Measurements from ENCODE around the gene PRKG1.
"Not testable (repeated sequence)": the region's sequence is repeated elsewhere in the genome, so short reads cannot be mapped to it uniquely, and the experiment has no call there.

PRKG1 gene

GRCh38 chr10:51203359-51203758 lies 129.1 kb downstream of the PRKG1 start:
- no peak overlapping the region for H3K4me3 ChIP-seq (ENCODE audit: low read length)
- peak overlapping the region; percentile 35; the same call in 1 of the 2 replicates for H3K9ac ChIP-seq (ENCODE audit: low read depth, low read length)
- peak overlapping the region; percentile 36; the same call in 1 of the 2 replicates for H3K27ac ChIP-seq (ENCODE audit: low read depth, low read length)
- H3K36me3 ChIP-seq (ENCODE audit: insufficient read depth, low read length) = no peaks in the 10 kb centered on the region
- peaks cover 18% of the 10 kb centered on the region for H3K4me1 ChIP-seq (ENCODE audit: insufficient read depth, low read length)
- no peaks in the 10 kb centered on the region for H3K27me3 ChIP-seq (ENCODE audit: insufficient read depth, low read length)
- no peaks in the 10 kb centered on the region for H3K9me3 ChIP-seq (ENCODE audit: insufficient read depth, low read depth, low read length)
- 79% methylated on average over 2 of the region's 2 CpGs for WGBS

- Histone ChIP-seq H3K36me3 (ENCODE audit: insufficient read depth, low read length) (no peaks in the 10 kb centered on the region), H3K4me3 (ENCODE audit: low read length) (no peak overlapping the region), H3K27me3 (ENCODE audit: insufficient read depth, low read length) (no peaks in the 10 kb centered on the region), H3K9ac (ENCODE audit: low read depth, low read length) (no peak overlapping the region), H3K4me1 (ENCODE audit: insufficient read depth, low read length) (peaks cover 18% of the 10 kb centered on the region), H3K27ac (ENCODE audit: low read depth, low read length) (no peak overlapping the region; the same call in 1 of the 2 replicates), H3K9me3 (ENCODE audit: insufficient read depth, low read depth, low read length) (no peaks in the 10 kb centered on the region)
- 79% methylated on average over 1 of the region's 2 CpGs for WGBS
Measured at GRCh38 chr10:51204066-51204465, 129.8 kb downstream of the PRKG1 start.

GRCh38 chr10:51204701-51205100 lies 130.4 kb downstream of the PRKG1 start:
- no peaks in the 10 kb centered on the region for H3K9me3 ChIP-seq (ENCODE audit: insufficient read depth, low read depth, low read length)
- no peak overlapping the region for H3K4me3 ChIP-seq (ENCODE audit: low read length)
- H3K9ac ChIP-seq (ENCODE audit: low read depth, low read length) = no peak overlapping the region
- H3K36me3 ChIP-seq (ENCODE audit: insufficient read depth, low read length) = no peaks in the 10 kb centered on the region
- H3K4me1 ChIP-seq (ENCODE audit: insufficient read depth, low read length) = peaks cover 18% of the 10 kb centered on the region
- H3K27me3 ChIP-seq (ENCODE audit: insufficient read depth, low read length) = no peaks in the 10 kb centered on the region
- H3K27ac ChIP-seq (ENCODE audit: low read depth, low read length) = no peak overlapping the region

GRCh38 chr10:51206500-51206899 lies 132.2 kb downstream of the PRKG1 start:
- H3K27me3 ChIP-seq (ENCODE audit: insufficient read depth, low read length) = no peaks in the 10 kb centered on the region
- no peak overlapping the region for H3K4me3 ChIP-seq (ENCODE audit: low read length)
- H3K27ac ChIP-seq (ENCODE audit: low read depth, low read length) = no peak overlapping the region
- no peaks in the 10 kb centered on the region for H3K9me3 ChIP-seq (ENCODE audit: insufficient read depth, low read depth, low read length)
- H3K9ac ChIP-seq (ENCODE audit: low read depth, low read length) = no peak overlapping the region
- WGBS = no CpG with 5 or more reads among the region's 1 CpG
- H3K4me1 ChIP-seq (ENCODE audit: insufficient read depth, low read length) = peaks cover 18% of the 10 kb centered on the region
- H3K36me3 ChIP-seq (ENCODE audit: insufficient read depth, low read length) = no peaks in the 10 kb centered on the region

GRCh38 chr10:51212937-51213336 lies 138.7 kb downstream of the PRKG1 start:
- not testable (repeated sequence) for H3K36me3 ChIP-seq (ENCODE audit: insufficient read depth, low read length); H3K4me3 ChIP-seq (ENCODE audit: low read length); H3K9me3 ChIP-seq (ENCODE audit: insufficient read depth, low read depth, low read length); H3K9ac ChIP-seq (ENCODE audit: low read depth, low read length); H3K27me3 ChIP-seq (ENCODE audit: insufficient read depth, low read length); H3K27ac ChIP-seq (ENCODE audit: low read depth, low read length)
- 95% methylated on average over 3 of the region's 5 CpGs for WGBS
- H3K4me1 ChIP-seq (ENCODE audit: insufficient read depth, low read length) = peaks cover 12% of the 10 kb centered on the region

- no peaks in the 10 kb centered on the region for H3K27me3 ChIP-seq (ENCODE audit: insufficient read depth, low read length)
- H3K27ac ChIP-seq (ENCODE audit: low read depth, low read length) = no peak overlapping the region
- H3K9me3 ChIP-seq (ENCODE audit: insufficient read depth, low read depth, low read length) = no peaks in the 10 kb centered on the region
- no peaks in the 10 kb centered on the region for H3K36me3 ChIP-seq (ENCODE audit: insufficient read depth, low read length)
- no peak overlapping the region for H3K9ac ChIP-seq (ENCODE audit: low read depth, low read length)
- 87% methylated on average over 10 of the region's 11 CpGs for WGBS
- peaks cover 14% of the 10 kb centered on the region for H3K4me1 ChIP-seq (ENCODE audit: insufficient read depth, low read length)
- H3K4me3 ChIP-seq (ENCODE audit: low read length) = no peak overlapping the region
Measured at GRCh38 chr10:51214207-51215196, 140.2 kb downstream of the PRKG1 start.

GRCh38 chr10:51215951-51216834 lies 141.9 kb downstream of the PRKG1 start:
- no peak overlapping the region for H3K4me3 ChIP-seq (ENCODE audit: low read length)
- 100% methylated on average over 2 of the region's 3 CpGs for WGBS

GRCh38 chr10:51217505-51217904 lies 143.2 kb downstream of the PRKG1 start:
- no peaks in the 10 kb centered on the region for H3K27me3 ChIP-seq (ENCODE audit: insufficient read depth, low read length)
- no peak overlapping the region for H3K9ac ChIP-seq (ENCODE audit: low read depth, low read length)
- no peak overlapping the region for H3K4me3 ChIP-seq (ENCODE audit: low read length)
- H3K27ac ChIP-seq (ENCODE audit: low read depth, low read length) = no peak overlapping the region
- H3K4me1 ChIP-seq (ENCODE audit: insufficient read depth, low read length) = peaks cover 14% of the 10 kb centered on the region
- H3K36me3 ChIP-seq (ENCODE audit: insufficient read depth, low read length) = no peaks in the 10 kb centered on the region
- no peaks in the 10 kb centered on the region for H3K9me3 ChIP-seq (ENCODE audit: insufficient read depth, low read depth, low read length)
- WGBS = no CpG with 5 or more reads among the region's 1 CpG

More at GRCh38 chr10:51215951-51216834, 141.9 kb downstream of the PRKG1 start:
- Histone ChIP-seq H3K27ac (ENCODE audit: low read depth, low read length) (no peak overlapping the region), H3K36me3 (ENCODE audit: insufficient read depth, low read length) (no peaks in the 10 kb centered on the region), H3K4me1 (ENCODE audit: insufficient read depth, low read length) (peaks cover 14% of the 10 kb centered on the region), H3K9ac (ENCODE audit: low read depth, low read length) (no peak overlapping the region), H3K27me3 (ENCODE audit: insufficient read depth, low read length) (no peaks in the 10 kb centered on the region), H3K9me3 (ENCODE audit: insufficient read depth, low read depth, low read length) (no peaks in the 10 kb centered on the region)

- no peaks in the 10 kb centered on the region for H3K4me1 ChIP-seq (ENCODE audit: insufficient read depth, low read length)
- no peak overlapping the region for H3K27ac ChIP-seq (ENCODE audit: low read depth, low read length)
- H3K4me3 ChIP-seq (ENCODE audit: low read length) = no peak overlapping the region
- H3K9ac ChIP-seq (ENCODE audit: low read depth, low read length) = no peak overlapping the region
- WGBS = 100% methylated on average over 5 of the region's 5 CpGs
- no peaks in the 10 kb centered on the region for H3K9me3 ChIP-seq (ENCODE audit: insufficient read depth, low read depth, low read length)
- no peaks in the 10 kb centered on the region for H3K36me3 ChIP-seq (ENCODE audit: insufficient read depth, low read length)
- no peaks in the 10 kb centered on the region for H3K27me3 ChIP-seq (ENCODE audit: insufficient read depth, low read length)
Measured at GRCh38 chr10:51224671-51225161, 150.4 kb downstream of the PRKG1 start.

GRCh38 chr10:51227897-51228713 lies 153.8 kb downstream of the PRKG1 start:
- no peak overlapping the region for H3K4me3 ChIP-seq (ENCODE audit: low read length)
- WGBS = 95% methylated on average over 4 of the region's 4 CpGs

More at GRCh38 chr10:51227897-51228713, 153.8 kb downstream of the PRKG1 start:
- H3K4me1 ChIP-seq (ENCODE audit: insufficient read depth, low read length) = peaks cover 6% of the 10 kb centered on the region
- H3K36me3 ChIP-seq (ENCODE audit: insufficient read depth, low read length) = no peaks in the 10 kb centered on the region
- H3K27me3 ChIP-seq (ENCODE audit: insufficient read depth, low read length) = no peaks in the 10 kb centered on the region
- H3K9ac ChIP-seq (ENCODE audit: low read depth, low read length) = no peak overlapping the region
- H3K9me3 ChIP-seq (ENCODE audit: insufficient read depth, low read depth, low read length) = no peaks in the 10 kb centered on the region
- no peak overlapping the region for H3K27ac ChIP-seq (ENCODE audit: low read depth, low read length)

All from HUES64 (cell line).